ENCODE measurements around the gene ERCC3.

ERCC3 gene

DNA sequence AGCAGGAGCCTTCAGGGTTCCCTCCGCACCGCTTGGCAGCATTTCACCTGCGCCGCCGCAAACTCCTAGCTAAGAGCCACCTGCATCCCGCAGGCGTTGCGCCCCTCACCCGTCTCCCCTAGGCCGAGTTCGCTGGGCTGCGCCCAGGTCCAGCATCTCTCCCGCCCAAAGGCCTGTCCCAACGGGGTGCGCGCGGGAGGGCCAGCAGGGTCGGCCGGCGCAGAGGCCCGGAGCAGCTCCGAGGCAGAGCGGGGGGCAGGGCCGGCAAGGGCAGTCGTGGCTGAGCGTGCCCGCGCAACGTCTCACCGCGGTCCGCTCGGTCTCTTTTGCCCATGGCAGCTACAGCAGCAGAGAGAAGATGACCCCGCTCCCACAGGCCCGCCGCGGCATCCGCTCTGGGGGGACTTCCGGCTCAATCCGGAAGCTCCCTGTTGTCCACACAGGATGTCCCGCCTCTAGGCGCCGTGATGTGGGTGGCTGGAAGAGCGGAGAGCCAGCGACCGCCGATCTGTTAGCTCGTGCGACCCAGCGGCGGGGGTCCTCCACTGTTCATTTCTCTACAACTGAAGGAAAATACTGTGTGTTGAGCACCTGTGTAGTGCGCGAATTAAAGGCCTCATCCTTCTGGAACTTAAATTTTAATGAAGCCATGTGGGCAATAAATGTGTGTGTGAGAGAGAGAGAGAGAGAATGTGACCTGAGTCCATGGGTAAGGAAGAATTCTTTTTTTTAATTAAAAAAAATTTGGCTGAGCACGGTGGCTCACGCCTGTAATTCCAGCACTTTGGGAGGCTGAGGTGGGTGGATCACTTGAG lies at the start of gene ERCC3:
ERCC3 (minus strand) TSS at position 397 of the 815 bp plus-strand sequence; CDS start at position 334, 63 bp downstream.
- DNase-seq, result peak; percentile 92

DNA sequence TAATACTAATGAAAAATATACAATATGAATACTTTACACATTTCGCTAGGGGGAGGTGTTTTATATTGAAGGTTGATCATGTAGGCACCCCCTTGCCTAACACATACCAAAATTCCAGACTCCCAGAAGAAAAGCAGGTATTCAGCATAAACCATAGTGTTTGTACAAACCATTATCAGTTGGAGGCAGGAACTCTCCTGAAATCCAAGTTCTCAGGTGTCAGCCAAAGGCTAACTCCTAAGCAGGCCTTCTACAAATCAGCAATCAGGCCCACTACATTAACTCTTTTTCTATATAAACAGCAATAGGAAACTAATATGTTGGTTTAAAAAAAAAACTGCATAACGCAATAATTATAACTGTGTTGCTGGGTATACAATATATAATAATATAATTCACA lies 49.3 kb upstream of the ERCC3 start:
- DNase-seq, result no peak

DNA sequence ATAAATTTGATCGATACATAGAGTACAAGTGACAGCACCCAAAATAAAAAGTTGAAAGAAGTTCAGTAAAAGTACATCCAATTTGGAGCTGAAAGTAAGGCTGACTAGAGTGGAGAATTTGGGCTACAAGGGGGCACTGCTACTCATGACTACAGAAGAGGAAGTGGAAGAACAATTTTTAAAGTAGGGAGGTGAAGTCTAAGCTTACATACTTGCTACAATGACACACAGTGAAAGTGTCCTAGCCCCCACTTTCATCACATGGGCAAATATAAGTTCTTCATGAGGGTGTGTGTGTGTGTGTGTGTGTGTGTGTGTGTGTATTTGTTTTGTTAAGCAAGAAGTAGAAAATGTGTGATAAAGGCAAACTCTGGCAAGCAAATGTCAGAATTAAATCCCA lies 48.2 kb upstream of the ERCC3 start:
- no peak for DNase-seq

DNA sequence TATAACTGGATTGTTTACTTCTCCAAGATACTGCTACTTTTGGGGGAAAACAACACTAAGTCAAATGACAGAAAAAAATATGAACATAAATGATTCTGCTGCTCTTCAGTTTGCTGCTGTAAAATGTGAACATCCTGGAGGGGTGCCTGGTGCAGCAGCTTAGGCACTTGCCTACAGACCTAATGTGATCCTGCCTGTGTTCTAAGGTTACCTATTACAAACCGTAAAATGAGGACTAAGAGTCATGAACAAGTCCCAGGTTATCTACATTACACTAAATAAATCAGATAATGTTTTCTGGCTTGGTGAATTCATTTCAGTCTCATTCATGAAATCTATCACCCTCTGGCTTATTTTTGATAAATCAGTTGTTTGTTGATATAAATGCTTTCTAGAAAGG lies 38.4 kb upstream of the ERCC3 start:
- DNase-seq, result no peak

DNA sequence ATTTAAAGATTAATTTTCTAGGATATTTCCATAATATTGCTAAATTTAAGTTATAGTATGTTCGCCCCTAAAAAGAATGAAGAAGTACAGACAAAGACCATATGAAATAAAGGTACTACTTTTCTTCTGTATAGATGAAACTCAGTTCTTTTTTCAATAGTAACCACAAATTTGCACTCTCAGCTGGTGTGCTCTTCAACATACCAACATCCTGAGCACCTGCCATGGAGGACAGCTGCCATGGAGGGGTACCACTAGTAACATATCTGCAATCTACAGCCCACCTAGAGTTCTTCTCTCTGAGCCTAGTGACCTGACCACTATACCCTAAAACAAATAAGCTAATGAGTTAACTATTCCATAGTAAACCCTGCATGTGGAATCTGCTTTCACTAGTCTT lies 36.8 kb upstream of the ERCC3 start:
- no peak for DNase-seq

DNA sequence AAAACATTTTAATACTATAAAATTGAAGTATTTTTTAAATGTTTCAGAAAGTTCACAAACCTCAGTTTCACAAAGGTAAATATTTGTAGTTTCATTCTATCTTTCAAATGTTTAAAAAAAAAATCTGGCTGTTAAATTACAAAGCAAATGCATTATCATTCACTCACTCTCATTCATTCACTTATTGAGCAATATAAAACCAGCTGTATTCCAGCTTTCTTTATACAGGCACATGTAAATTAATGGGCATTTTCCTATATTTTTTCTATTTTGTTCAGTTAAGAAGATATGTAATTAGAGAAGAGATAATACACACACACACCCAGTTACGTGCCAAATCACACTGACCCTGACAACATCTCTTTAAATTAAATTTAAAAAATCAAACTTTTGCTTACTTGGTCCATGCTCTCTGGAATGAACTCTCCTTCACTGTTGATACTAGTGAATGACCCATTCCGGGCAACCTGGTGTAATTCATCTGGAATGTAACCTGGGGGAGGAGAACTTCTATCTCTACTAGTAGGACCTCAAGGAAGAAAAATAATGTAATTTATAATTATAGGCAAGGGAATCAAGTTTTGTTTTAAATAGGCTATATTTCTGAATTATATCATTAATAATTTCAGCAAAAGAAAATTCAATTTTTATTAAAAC lies 32.5 kb upstream of the ERCC3 start:
- DNase-seq, result no peak

DNA sequence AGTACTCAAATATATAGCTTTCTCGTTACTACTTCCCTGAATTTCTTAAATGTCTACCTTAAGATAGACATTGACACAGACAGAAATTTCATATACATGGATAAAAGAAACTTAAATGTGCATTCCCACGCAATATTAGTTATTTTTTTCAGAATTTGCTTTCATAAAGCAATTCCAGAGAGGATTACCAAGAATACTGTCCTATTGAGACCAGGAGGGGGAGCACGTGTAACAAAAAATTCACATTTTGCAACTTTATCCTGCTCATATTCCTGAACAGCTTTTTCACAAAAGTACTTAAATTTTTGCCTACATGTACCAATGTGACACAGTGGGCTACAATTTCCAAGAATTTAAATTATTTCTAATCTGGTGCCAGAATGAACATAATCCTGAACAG lies 30.7 kb upstream of the ERCC3 start:
- no peak for DNase-seq

DNA sequence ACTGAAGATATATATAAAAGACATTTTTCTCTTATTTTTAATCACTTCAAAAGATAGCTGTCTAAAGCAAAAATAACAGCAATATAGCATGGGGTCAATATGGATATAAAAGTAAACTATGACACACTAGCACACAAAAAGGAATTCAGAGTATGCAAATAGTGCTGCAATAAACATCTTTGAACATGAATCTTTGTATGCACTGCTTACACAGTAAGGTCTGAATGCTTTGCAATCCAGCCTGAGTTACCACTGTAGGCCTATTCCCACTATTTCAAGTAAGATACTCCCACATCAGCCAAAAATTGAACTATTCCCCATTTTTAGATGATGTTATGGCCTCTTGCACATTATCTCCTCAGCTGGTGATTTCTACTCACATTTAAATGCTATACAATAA lies 27.4 kb upstream of the ERCC3 start:
- no peak for DNase-seq

DNA sequence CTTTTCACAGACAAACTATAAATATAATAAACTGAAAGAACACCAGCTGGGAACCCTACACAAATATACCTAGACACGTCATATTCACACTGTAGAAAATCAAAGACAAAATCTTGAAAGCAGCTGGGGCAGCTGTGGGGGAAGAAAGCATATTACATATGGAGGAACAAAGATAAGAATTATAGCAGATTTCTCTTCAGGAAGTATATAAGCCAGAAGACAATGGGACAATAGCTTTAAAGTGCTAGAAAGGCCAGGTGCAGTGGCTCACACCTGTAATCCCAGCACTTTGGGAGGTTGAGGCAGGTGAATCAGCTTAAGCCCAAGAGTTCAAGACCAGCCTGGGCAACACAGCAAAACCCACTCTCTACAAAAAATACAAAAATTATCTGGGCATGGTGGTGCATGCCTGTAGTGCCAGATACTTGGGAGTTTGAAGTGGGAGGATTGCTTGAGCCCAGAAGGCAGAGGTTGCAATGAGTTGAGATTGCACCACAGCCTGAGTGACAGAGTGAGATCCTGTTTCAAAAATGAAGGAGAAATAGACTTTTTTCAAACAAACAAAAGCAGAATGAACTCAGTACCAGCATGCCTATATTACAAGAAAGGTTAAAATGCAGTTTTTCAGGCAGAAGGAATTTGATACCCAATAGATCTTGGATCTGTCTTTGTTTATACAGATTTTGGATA lies 26.8 kb upstream of the ERCC3 start:
- no peak for DNase-seq

DNA sequence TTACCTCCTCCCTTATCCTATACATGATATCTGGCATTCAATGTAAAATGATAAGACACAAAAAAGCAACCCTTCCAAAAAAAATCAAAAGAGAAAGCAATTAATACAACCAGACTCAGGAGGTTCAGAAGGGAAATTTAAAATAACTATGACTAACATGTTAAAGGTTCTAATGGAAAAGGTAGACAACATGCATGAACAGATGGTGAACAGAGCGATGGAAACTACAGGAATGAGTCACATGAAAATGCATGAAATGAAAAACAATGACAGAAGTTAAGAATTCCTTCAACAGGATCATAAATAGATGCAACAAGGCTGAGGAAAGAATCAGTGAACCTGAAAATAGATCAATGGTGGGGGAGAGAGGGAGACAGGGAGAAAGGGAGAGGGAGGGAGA lies 26.1 kb upstream of the ERCC3 start:
- DNase-seq, result no peak

DNA sequence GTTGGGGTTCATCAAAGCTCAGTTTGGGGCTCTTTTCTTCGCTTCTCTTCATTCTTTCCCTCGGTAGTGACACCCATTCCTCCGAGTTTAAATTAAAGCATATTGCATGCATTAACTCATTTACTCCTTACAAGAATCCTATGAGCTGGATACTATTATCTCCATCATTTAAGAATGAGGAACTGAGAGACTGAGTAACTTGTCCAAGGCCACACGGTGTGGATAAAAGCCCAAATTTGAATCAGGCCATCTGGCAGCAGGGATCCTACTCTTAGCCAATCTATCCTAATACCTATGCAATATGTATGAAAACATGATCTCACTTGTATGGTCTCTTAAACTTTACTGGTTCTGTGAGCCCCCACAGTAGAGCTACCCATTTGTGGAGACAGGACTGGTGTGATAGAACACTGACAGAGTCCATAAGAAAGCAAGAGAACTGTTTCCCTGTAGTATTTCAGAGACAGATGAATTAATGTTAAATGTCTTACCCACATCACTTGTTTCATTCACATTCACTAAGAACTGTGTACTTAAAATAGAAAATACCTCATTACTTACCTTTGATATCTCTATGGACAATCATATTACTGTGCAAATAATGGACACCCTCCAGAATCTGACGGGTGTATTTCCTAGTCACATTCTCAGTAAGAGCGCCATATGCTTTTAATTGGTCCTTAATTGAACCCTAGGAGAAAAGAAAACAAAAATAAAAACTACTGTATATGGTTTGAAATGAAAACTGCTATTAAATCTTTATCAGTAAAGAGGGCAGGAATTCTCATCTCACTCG lies 20.4 kb upstream of the ERCC3 start:
- DNase-seq, result no peak

DNA sequence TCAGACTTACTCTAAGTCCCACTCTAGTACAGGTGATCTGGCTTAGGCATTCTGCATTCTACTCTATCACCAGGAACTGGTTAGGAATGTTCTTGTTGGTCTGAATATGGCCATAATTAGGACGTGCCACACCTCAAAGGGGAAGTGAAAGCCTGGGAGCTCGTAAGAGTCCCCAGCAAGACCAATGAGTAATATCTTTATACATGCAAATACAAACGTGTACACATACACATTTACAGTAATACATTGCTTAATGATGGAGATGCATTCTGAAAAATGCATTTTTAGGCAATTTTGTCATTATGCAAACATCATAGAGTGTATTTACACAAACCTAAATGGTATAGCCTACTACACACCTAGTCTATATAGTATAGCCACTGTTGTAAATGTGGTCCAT lies 19.5 kb upstream of the ERCC3 start:
- no peak for DNase-seq

DNA sequence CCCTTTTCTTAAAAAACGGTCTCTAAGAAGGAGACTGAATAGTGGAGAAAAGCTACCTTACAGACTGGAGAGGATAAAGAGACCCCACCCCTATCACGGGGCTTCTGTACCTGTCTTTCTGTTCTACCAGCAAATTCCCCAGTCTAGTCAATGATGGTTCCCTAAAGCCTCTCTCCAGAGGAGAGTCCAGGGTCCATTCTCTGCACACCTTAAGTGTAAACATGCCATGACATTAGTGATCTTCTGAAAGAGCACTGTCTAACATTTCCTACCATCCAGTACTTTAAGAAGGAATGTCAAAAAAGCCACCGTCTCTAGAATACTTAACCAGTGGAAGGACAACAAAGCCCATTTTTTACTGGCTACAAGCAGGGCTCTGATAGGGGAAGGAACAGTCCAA lies 17.0 kb upstream of the ERCC3 start:
- DNase-seq, result no peak

DNA sequence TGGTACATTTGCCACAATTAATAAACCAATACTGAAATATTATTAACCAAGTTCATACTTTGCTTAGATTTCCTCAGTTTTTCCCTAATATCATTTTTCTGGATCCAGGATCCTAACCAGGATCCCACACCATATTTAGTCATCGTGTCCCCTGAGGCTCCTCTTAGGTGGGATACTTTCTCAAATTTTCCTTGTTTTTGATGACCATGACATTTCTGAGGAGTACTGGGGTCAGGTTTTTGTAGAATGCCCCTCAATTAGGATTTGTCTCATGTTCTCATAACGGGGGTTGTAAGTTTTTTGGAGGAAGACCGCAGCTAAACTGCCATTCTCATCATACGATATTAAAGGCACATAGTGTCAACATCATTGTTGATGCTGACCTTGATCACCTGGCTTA lies 15.5 kb upstream of the ERCC3 start:
- no peak for DNase-seq

DNA sequence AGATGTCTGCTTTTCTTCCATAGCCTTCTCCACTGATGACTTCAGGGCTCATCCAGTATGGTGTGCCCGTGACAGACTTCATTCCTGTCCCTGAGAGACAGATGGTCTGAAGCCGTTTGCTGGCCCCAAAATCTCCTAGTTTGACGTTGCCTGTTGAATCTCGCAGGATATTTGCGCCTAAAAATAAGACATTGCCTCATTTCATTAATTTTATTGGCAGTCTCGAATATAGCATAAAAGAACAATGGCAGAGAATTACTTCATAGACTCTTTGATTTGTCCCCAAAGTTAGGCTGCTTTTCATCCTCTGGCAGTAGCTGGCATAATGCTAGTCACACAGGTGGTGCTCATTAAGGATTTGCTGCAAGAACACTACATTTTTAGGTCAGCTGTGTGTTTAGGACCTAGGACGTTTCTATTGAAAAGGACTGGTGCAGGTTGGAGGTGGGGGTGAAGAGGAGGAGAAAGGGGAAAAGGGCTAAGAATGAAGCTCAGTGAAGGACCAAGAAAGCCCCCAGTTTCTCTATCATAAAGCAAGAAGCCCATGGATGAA lies 14.7 kb upstream of the ERCC3 start:
- DNase-seq, result no peak

DNA sequence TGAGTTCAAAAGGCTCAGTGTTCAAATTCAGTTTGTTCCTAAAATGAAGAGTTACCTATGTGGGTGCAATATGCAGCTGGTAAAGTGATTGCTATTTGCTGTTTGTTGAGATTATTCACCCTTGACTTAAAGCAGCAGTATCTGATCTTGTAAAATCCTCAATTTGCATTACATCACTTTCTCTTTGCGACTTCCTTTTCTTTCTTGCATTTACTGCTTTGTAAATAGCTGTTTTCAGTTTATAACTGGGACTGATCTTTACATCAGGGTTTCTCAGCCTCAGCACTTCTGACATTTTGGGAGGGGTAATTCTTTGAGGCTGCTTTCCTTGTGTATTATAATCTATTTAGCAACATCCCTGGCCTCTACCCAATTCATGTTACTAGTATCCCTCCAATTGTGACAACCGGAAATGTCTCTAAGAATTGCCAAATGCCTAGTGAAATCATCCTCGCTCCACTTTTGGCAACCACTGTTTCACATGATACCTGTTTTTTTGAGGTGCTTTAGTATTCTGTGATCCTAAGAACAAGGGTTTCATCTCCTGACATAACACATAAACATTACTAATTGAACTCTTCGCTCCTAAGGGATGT lies 12.1 kb upstream of the ERCC3 start:
- no peak for DNase-seq

DNA sequence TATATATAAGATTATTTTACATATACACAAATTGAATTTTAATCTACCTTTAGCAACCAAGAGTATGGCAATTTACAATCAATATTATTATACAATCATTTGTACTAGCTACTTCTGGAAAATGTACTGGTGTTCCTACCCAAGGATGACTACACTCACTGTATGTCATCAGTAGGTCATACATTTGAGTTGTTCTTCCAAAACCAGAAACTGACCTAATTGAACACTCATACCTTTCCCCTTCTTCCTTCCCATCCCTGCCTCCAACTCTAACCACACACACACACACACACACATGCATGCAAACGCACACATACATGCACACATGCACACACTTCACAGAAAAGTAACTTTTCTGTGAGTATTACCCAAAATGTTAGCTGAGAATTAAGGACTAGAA lies 8.2 kb upstream of the ERCC3 start:
- DNase-seq, result no peak

DNA sequence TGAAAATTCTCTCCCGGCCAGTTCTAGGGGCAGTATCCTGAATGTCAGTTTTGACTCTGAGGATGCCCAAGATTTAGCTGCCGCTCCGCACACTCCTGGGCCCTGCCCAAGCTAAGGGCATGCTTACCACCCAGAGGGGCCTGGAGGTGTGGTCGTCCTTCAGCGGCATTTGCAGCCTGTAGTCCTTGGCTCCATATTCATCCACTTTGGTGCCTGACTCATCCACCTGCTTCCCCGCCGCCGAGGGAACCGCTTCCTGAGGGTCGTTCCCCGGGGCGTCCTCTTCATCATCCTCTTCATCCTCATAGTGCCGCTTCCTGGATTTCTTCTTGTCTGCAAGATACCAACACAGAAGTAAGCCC lies 577 bp downstream of the ERCC3 start:
- DNase-seq, result no peak

DNA sequence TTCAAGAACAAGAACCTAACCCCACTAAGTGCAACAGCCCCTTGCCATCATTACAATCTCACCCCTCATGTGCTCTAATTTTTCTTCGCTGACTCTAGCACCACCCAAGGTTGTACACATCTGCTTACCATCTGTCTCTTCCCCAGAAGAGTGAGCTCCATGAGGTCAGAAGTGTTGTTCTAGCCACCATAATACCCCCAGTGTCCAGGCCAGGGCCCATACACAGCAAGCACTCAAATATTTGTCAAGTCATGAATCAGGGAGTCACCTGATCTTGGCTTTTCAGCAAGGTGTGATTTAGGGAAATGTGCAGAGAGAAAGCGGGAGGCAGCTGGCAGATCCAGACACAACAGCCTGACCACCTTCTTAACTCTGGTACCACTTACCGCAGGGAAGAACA lies 5.7 kb downstream of the ERCC3 start:
- DNase-seq, result no peak

DNA sequence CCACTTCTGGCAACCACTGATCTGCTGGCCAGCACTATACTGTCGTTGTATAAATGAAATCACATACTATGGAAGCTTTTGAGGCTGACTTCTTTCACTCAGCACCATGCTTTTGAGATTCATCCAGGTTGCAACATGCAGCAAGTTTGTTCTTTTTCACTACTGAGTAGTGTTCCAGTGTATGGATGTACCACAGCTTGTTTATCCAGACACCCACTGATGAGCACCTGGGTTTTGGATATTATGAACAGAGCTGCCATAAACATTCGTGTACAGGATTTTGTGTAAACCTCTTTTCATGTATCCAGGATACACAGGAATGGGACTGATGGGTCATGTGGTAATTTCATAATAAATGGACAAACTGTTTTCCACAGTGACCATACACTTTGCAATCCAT lies 10.7 kb downstream of the ERCC3 start:
- DNase-seq, result no peak

DNA sequence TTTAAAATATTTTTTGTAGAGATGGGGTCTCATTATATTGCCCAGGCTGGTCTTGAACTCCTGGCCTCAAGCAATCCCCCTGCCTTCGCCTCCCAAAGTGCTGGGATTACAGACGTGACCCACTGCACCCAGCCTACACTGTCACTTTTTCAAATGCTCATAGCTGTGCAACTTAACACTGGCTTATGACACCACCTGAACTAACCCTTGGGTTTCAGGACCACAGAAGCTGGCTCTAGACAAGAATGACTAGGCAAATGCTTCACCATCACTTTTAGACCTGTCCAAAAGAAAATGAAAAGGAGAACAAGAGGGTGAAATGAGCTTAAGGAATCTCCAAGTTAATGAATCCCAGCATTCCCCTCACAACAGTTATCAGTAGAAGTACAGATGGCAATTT lies 13.3 kb downstream of the ERCC3 start:
- no peak for DNase-seq

DNA sequence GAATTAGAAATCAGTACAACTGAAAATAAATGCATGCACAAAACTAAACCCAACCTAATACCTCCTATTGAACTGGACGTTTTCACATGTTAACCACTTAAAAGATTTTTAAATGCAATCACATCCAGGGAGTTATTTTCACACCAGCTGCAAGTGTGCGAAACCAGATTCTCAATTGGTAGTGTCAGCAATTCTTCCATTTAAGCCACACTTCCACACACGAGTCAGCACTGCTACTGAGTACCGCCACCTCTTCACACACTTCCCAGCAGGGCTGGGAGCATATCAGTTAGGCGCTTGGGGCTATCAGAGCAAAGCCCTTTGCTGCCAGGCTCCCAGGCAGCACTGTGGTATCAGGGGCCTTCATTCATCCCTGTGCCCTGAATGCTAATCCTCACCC lies 14.2 kb downstream of the ERCC3 start:
- DNase-seq, result no peak

DNA sequence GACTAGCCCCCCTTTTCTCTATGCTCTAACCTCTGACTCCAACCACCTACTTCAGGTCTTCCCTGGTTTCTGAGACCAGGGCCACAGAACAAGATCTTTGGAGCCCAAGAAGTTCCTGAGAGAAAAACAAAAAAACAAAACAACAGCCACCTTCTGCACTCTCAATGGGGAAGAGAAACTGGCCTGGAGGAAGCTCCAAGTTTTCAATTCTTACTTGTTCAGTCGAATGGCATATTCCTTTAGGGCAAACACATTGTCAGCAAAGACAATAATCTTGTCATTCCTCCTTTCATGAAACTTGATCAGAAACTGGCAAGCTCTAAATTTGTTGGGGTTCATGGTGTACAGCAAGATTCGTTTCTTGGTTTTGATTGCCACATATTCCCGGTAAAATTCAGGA lies 15.0 kb downstream of the ERCC3 start:
- no peak for DNase-seq
